Body of pancreas (tissue), 4 donors: ENCODE measurements around the gene CCDC110.

Source experiments
- POLR2A ChIP-seq, 3 donors: fragments of 450-650 bp; IDR thresholded peaks; one replicate each; pipeline ENCODE4 v1.6.1; 2016; ENCODE audit warnings: antibody characterized with exemption in 3 of 3, mild to moderate bottlenecking in 2 of 3
- TF ChIP-seq, protein P1 (sequence below), 7 experiments: fragments of 450-650 bp in 4 of 7; fragments of 200-600 bp in 3 of 7; sonication (generic) in 3 of 7; IDR thresholded peaks; one replicate each; pipeline ENCODE4 v1.5.1; 2016 to 2019; ENCODE audit warnings: antibody characterized with exemption in 7 of 7

DNA sequence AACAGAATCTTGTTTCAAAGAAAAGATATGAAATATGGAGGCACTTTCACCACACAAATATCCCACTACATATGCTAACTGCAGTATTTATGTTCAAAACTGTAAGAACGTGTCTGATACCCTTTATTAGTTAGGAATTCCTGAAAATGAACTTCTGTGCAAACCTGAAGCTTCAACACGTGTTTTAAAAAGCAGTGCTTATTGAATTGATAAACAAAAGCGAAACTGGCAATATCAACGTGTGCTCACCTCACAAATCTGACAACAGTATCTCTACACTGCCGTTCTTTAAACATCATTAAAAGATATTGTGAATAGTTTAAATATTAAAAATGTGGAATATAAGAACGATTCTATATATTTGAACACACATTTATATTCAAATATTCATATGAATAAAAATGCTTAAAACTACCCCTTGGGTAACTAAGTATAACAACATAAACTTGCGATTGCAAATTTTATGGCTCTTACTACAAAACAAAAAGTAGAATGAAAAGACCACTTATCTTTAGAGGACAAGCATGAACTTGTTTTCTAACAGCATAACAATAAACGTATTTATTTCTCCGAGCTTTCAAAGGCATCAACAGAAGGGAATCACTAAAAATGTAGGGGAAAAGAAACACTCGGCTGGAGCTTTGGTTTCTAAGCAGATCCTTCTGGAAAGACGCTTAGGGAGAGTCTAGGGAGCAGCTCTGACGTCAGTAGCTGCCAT, 76.1 kb downstream of the CCDC110 start, which contains the start of gene LRP2BP:
- TF ChIP-seq, protein P1, sequence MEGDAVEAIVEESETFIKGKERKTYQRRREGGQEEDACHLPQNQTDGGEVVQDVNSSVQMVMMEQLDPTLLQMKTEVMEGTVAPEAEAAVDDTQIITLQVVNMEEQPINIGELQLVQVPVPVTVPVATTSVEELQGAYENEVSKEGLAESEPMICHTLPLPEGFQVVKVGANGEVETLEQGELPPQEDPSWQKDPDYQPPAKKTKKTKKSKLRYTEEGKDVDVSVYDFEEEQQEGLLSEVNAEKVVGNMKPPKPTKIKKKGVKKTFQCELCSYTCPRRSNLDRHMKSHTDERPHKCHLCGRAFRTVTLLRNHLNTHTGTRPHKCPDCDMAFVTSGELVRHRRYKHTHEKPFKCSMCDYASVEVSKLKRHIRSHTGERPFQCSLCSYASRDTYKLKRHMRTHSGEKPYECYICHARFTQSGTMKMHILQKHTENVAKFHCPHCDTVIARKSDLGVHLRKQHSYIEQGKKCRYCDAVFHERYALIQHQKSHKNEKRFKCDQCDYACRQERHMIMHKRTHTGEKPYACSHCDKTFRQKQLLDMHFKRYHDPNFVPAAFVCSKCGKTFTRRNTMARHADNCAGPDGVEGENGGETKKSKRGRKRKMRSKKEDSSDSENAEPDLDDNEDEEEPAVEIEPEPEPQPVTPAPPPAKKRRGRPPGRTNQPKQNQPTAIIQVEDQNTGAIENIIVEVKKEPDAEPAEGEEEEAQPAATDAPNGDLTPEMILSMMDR (IDR thresholded peaks at IDR 0.05), result no peak
- TF ChIP-seq POLR2A (IDR thresholded peaks at IDR 0.05), result no peak
